HFF-Myc (cell line): ENCODE results near the gene CNN3.

Experiments used
- DNase-seq: peaks from one replicate; pipeline ENCODE4 v3.0.0-alpha.2; 2011; ENCODE audit warnings: low read depth; ENCODE audit errors: extremely low read depth
- H3K4me3 ChIP-seq: replicated peaks from 2 replicates; pipeline ENCODE4 v1.5.1; 2011; ENCODE audit warnings: low read depth, mild to moderate bottlenecking, control low read depth, low read length
- TF ChIP-seq, protein P1 (sequence below): IDR thresholded peaks from 2 replicates; pipeline ENCODE4 v1.5.1; 2012; ENCODE audit warnings: mild to moderate bottlenecking, low read depth, low read length, control low read depth; ENCODE audit errors: missing control alignments

The CNN3 gene

DNA sequence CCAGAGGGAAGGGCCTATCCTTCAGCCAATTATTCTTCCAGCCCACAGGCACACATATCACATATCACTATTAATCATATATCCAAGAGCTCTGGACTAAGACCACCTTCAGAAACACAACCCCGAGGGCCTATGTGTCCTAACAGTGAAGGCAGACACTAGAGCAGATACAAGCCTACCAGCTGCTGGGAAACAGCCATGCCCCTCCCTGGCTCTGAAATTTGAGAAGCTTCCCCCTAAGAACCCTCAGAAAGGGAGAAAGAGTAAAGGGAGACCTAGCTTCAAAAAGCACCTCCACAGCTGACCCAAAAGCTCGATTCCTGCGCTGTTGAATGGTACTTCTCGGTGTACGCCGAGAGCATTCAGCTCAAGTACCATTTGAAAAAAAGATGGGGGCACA is 17.4 kb downstream of the CNN3 start:
- DNase-seq, result no peak
- no peak overlapping the region for H3K4me3 ChIP-seq
- TF ChIP-seq, protein P1, sequence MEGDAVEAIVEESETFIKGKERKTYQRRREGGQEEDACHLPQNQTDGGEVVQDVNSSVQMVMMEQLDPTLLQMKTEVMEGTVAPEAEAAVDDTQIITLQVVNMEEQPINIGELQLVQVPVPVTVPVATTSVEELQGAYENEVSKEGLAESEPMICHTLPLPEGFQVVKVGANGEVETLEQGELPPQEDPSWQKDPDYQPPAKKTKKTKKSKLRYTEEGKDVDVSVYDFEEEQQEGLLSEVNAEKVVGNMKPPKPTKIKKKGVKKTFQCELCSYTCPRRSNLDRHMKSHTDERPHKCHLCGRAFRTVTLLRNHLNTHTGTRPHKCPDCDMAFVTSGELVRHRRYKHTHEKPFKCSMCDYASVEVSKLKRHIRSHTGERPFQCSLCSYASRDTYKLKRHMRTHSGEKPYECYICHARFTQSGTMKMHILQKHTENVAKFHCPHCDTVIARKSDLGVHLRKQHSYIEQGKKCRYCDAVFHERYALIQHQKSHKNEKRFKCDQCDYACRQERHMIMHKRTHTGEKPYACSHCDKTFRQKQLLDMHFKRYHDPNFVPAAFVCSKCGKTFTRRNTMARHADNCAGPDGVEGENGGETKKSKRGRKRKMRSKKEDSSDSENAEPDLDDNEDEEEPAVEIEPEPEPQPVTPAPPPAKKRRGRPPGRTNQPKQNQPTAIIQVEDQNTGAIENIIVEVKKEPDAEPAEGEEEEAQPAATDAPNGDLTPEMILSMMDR, result no peak

DNA sequence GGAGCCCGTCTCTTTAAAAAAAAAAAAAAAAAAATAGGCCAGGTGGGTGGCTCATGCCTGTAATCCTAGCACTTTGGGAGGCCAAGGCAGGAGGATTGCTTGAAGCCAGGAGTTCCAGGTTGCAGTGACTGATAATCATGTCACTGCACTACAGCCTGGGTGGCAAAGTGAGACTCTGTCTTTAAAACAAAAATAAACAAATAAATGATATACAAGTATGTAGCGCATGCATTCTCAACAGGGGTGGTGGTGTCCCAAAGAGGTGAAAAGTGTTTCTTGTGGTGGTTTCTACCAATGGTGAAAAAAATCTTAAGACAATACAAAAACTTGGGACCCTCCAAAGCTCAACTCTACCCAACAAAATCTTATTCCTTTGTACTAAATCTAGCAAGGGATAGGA is 17.9 kb downstream of the CNN3 start:
- TF ChIP-seq, protein P1, result no peak
- DNase-seq, result no peak
- no peak overlapping the region for H3K4me3 ChIP-seq

DNA sequence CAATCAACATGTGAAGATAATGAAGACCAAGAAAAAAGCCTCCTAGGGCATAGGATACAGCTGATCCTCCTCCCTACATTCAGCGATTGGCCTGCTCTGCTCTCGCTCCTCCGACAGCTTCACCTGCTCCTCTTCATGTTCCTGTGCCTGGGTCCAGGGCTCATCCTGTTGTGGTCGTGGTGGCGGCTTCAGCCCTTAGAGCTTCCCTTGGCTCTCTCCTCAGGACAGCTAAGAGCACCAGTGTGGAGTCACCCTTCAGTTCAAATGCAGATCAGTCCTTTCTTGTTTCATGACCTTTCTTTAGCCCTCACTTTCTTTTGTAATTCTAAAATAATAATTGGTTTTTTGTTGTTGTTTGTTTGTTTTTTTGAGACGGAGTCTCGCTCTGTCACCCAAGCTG is 18.7 kb downstream of the CNN3 start:
- H3K4me3 ChIP-seq, result no peak overlapping the region
- no peak for DNase-seq
- TF ChIP-seq, protein P1, result no peak

DNA sequence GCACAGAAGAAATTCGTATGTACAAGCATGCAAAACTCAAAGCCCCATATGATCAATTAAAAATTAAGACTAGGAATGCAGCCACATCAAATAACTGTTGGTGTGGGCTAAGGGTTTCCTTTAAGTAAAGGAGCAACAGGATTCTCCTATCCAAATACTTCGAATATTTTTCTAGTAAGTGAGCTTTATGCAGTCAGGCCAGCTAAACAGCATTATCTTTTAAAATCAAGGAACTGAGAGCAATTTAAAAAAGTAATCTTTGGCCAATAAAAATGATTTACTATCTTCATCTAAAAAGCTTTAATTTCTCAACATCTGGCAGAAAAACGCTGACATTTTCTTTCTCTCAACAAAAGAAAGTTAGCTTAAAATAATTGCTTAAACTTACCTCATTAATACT is 19.8 kb downstream of the CNN3 start:
- DNase-seq, result no peak
- no peak overlapping the region for H3K4me3 ChIP-seq
- TF ChIP-seq, protein P1, result no peak

DNA sequence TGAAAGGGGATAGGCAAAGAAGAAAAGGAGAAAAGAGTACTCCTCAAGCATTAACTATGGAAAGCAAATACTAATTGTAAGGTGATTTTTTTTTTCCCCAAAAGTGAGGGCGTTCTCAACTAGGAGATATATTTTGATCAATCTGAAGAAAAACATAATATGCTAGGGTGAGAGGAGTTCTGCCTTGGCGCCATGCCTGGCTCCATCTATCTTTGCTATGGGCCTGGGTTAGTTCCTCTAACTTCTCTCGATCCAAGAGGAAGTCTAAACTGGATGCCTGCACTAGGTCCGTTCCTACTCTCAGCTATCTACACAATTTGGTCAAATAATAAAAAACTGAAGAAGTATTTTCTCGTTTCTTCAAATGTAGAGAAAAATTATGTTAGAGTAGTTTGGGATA is 20.5 kb downstream of the CNN3 start:
- TF ChIP-seq, protein P1, result no peak
- H3K4me3 ChIP-seq, result no peak overlapping the region
- DNase-seq, result no peak

DNA sequence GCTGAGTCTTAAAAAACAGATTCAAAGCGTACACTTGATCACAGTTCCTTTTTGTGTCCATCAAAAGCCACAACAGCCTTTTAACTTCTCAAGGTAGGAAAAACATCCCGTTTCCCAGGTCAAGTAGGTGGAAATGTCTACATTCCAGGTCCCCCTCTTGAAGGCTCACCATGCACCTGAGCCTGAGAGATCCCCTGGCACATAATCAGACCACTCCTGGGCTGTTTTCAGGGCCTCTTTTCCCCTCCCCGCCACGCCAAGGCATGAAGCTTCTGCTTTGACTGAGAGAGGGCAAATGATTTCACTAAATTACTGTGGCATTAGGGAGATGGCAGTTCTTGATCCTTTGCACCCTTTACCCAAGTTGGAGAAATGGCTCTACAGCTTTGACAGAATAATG is 21.7 kb downstream of the CNN3 start:
- TF ChIP-seq, protein P1, result no peak
- no peak overlapping the region for H3K4me3 ChIP-seq
- DNase-seq, result no peak

DNA sequence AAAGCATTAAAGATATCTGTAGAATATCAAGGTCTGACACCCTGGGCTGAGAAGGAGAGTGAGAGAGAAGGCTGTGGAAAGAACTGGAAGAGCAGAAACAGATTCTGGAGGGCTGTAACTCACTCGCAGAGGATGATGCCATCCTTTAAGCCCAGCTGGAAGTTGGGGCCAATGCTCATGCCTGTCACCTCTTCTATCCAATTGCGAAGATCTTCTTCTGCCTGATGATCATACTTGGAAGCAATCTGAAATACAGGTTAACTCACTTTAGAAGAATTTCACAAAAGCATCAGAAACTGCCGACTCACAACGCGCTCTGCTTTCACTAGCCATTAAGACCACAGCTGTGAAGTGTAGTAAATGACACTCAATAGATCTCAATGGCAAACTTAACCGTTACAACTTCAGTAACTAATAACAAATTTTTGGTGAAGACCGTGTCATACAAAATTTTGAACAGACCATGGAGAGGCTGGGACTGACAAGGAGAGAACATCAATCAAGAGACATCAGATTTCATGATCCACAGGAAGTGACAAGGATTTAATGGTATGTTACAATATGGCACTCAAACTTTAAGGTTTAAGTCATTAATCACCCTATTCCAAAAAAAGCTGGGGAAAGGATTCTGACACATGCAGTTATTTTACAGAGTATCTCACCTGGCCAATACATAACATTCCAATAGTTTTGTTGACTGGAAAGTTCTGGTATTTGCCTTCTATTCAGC is 23.5 kb downstream of the CNN3 start:
- no peak overlapping the region for H3K4me3 ChIP-seq
- DNase-seq, result no peak
- TF ChIP-seq, protein P1, result no peak
